C1 segment of cervical spinal cord (tissue), 14 donors: ENCODE results near the gene C13orf46.
A peak's percentile ranks its signal among the peaks of the same experiment; 100 is the strongest.

ENCODE experiments used
- DNase-seq, 14 donors: peaks; one replicate each; lab custom pipeline; 2025; lab: John Stamatoyannopoulos, UW

C13orf46 gene

DNA sequence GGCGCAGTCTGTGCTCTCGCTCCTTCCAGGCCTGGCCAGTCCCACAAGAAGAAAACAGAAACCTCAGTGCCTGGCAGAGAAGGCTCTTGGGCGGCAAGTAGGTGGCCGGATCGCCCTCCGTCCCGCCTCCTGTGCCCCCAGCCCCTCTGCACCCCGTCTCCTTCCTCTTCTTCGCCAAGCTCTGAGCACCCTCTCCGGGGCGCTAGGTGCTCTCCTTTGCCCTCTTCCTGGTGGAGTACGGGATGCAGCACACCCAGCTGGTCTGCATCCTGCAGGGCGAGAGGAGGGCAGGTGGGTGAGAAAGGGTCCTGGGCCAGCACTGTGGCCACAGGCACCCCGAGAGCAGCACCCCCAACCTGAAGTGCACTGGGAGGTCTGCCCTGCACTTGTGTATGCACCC, 17.3 kb downstream of the C13orf46 start:
- DNase-seq: no peak

DNA sequence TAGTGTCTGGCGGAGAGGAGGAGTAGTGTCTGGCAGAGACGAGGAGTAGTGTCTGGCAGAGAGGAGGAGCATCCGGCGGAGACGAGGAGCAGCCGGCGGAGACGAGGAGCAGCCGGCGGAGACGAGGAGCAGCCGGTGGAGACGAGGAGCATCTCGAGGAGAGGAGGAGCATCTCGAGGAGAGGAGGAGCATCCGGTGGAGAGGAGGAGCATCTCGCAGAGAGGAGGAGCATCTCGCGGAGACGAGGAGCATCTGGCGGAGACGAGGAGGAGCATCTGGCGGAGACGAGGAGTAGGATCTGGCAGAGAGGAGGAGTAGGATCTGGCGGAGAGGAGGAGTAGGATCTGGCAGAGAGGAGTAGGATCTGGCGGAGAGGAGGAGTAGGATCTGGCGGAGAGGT, 18.2 kb downstream of the C13orf46 start:
- no peak for DNase-seq

DNA sequence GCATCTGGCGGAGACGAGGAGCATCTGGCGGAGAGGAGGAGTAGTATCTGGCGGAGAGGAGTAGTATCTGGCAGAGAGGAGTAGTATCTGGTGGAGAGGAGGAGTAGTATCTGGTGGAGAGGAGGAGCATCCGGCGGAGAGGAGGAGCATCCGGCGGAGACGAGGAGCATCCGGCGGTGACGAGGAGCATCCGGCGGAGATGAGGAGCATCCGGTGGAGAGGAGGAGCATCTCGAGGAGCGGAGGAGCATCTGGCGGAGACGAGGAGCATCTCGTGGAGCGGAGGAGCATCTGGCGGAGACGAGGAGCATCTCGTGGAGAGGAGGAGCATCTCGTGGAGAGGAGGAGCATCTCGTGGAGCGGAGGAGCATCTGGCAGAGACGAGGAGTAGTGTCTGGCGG, 18.6 kb downstream of the C13orf46 start:
- no peak for DNase-seq

DNA sequence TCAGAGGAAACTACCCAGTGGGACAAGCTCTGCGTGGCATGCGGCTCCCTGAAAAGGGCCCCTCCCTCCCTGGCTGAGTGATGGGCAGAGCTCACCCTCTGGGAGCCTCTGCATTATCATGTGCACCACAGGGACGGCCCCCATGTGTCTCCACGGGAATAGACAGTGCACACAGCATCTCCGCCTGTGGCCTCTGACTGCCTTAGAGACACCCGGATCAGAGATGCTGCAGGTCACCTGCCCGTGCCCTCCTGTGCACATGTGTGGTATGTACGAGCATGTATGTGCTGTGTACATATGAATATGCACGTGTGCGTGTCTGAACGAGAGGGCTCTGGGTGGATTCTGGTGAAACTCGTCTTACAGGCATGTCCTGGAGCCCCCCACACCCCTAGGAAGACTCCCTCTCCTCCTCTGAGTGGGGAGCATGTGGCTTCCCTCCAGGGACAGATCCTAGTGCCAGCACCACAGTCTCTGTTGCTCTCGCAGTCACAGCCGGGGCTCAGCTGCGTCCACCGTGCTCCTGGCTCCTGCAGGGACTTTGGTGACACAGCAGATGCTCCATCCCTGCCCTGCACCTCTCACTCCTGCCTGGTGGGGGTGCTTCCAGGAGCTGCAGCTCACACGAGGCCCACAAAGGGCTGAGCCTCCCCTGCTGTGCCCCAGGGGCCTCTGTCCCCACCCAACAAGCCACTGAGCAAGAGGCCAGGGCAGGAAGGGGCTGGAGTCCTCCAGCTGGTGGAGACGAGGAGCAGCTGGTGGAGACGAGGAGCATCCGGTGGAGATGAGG, 19.6 kb downstream of the C13orf46 start:
- no peak for DNase-seq

DNA sequence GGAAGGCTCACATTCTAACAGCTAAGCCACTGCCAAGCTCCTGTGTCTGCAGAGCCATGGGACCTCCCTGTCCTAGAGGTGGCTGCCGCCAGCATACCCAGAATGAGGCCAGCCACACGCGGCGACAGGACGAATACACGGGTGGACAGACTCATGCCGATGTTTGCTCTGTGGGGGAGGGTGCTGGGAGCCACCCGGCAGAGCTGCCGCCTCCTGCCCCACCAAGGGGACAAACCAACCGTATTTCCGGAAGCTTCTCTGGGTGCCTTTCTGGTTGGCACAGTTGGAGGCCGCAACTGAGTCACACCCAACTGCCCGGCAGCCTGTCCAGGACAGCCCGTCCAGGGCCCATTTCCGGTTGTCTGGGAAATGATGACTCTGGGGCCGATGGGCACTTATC, 20.3 kb downstream of the C13orf46 start:
- DNase-seq: no peak

DNA sequence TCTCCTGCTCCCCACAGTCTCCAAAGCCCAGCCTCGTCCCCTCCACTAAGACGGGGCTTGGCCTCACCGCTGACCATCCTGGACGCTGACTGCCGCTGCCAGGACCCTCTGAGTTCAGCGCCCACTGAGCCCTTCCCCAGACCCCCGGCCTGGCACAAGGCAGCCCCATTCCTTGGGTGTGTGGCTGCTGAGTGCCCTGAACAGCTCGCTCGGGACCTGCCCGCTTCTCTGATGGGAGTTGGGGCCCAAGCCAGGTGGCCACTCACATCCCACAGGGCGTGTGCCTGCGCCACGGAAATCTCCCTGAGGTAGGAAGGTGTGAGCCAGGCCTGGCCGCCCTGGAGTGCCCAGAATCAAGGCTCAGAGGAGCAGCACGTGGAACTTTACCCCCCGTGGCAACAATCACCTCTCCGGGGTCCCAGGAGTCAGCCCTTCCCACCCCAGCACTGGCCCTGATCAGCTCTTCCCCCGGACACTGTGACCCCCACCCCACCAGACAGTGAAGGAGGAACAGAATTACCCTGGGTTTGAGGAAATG, 20.8 kb downstream of the C13orf46 start:
- no peak for DNase-seq

DNA sequence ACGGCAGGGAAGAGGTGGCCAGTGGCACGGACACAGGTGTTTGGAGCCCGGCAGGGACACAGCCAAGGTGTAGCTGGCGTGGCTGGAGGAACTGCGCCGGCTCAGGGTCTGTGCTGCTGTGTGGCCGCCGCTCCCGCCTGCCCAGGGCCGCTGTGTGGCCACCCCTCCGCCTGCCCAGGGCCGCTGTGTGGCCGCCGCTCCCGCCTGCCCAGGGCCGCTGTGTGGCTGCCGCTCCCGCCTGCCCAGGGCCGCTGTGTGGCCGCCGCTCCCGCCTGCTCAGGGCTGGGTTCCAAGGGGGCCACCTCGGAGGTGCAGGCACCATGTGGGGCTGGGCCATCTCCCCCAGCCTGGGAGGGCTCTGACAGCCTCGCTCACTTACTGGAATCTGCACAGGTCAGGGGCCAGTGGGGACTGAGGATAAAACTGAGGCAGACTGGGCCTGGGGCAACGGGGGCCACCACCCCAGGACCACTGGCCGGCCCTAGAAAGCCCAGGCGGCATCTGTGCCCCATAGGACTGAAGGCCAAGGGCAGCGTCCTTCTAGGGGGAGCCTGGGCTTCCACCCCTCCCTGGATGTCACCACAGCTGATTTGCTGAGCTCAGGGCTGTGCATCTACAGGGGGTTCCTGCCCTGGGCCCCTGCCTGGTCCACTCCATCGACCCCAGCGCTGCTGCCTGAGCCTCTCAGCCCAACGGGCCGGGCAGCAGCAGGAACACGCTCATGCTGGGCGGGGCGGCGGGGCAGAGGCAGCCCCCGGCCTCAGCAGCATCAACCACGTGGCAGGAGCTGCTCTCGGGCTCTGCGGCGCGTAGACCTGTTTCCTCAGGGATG, 21.5 kb downstream of the C13orf46 start:
- DNase-seq: no peak

DNA sequence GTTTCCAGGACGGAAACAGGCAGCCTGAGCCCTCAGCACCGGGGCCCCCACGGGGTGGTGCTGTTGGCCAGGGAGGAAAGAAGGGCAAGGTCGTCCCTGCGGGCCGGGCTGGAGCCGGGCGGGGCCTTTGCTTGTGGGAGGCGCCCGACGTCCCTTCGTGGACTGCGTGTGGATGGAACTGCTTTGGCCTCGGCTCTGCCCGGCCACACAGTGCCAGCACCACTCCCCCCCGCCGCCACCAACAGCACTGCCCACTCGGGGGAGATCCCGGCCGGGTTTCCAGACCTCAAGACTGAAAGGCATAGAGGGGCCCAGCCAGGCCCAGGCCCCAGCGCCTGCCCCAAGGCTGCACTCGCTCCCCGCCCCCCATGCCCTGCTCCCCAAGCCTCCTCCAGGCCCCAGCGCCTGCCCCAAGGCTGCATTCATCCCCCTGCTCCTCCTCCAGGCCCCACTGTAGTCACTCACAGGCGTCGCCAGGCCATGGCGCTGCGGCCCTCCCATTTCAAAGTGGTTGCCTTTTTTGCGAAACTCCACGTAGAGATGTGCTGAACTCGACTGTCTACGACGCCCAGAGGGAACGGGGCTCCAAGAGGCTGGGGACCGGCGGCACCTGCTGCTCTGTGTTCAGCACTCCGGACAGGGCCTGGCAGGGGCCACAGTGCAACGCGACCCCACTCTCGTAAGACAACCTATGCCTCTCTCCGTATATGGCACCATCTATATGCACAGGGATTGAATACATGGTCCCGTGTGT, 22.5 kb downstream of the C13orf46 start:
- peak in 11 of 14 donors; percentile 24 to 75 (median 54) for DNase-seq

DNA sequence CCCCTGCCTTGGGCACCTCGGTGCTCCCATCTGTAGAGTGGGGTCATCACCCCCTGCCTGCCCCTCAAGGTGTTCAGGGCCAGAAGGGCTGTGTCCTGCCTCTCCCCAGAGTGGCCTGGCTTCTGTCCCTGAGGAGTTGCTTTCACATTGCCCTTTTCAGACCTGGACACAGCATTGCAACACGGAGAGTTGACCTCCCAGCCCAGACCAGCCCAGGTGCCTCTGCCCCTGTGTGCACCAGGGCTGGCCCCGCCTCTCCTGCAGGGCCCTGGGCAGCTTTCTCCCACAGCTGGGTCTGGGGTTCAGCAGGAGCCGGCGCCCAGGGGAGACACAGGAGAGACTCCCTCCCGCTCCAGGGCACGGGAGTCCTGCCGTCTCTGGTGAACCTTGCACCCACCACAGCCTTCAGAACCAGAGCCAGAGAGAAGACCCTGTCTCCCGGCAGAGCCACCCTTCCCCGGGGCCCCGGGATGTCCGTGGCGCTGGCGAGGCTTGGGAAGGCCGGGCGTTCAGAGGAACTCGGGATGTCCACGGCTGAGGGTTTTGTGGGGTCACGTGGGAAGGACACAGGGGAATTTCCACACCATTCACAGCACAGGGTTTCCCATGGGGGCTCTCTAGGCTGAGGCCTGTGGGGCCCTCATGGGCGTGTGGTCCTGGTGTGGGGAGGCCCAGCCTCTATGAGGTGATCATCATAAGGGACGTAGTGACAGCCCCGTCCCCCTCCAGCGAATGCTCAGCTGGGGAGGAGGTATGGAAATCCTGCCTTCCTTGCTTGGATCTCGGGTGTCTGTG, 23.2 kb downstream of the C13orf46 start:
- no peak for DNase-seq

DNA sequence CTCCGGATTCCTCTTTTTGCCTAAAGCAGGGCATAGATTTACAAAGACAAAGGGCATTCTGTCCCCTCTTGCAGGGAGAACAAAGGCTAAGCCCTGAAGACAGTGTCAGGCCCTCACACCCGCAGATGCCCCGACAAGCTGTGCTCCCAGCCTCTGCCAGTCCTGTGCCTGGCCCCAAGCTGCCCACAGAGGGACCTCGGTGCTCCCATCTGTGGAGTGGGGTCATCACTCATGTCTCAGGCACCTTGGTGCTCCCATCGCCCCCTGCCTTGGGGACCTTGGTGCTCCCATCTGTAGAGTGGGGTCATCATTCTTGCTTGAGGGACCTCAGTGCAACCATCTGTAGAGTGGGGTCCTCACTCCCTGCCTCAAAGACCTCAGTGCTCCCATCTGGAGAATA, 24.3 kb downstream of the C13orf46 start:
- no peak for DNase-seq

DNA sequence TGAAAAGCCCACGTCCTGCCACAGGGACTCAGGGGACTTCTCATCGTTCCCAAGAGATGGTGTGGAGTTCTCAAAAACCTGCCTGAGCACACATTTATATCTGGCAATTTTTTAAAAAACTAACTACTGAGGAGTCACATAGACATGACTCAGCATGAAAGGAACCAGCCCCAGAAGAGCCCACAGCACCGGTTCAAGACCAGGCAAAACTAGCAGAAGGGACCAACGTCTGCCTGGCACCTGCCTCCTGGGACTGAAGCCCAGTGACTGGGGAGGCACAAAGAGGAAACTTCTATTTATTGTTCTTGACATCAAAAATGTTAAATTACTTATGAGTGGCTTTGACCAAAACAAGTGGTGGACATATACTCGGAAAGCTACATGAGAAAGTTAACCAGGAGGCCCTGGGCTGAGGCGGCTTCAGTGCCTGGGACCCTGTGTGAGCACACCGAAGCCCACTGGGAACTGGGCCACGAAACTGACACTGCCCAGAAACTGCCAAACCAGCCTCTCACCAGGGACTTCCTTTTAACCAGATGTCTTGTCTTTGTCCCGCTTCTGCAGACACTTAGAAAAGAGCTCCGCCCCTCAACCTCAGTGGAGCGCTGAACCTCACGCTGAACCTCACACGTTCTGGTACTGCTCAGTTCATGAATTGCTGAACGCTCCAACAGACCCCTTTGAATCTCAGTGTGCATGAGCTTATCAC, 25.7 kb downstream of the C13orf46 start:
- DNase-seq: no peak

DNA sequence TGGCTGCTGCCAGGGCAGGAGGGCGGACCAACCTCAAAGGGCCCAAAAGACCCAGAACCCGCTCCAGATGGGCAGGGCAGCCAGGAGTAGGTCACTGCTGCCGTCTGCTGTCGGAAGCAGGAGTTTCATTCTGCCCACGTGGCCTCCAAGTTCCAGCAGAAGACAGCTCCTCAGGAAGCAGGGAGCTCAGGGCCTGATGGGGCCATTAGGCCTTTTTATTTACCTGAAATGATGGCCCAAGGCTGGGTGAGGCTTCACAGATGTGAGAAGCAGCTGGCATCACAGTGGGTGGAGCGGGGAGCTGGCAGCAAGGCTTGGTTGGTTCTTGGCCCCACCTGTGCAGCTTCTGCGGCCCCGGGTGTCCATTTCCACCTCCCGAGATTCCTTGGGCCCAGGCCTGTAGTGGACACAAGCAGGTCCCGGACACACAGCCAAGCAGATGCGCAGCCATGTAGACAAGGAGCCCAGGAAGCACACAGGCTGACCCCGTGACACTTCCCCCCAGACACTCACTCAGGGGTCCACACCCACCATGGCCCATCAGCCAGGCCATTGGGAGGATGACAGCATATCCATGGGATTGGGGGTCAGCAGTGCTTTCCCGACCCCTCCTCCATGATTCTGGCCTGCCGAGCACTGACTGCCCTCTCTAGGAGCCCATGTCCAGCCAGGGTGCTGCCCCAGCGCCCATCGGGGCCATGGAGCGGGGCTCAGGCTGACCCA, 26.4 kb downstream of the C13orf46 start:
- peak in 7 of 14 donors; percentile 11 to 44 (median 33) for DNase-seq

DNA sequence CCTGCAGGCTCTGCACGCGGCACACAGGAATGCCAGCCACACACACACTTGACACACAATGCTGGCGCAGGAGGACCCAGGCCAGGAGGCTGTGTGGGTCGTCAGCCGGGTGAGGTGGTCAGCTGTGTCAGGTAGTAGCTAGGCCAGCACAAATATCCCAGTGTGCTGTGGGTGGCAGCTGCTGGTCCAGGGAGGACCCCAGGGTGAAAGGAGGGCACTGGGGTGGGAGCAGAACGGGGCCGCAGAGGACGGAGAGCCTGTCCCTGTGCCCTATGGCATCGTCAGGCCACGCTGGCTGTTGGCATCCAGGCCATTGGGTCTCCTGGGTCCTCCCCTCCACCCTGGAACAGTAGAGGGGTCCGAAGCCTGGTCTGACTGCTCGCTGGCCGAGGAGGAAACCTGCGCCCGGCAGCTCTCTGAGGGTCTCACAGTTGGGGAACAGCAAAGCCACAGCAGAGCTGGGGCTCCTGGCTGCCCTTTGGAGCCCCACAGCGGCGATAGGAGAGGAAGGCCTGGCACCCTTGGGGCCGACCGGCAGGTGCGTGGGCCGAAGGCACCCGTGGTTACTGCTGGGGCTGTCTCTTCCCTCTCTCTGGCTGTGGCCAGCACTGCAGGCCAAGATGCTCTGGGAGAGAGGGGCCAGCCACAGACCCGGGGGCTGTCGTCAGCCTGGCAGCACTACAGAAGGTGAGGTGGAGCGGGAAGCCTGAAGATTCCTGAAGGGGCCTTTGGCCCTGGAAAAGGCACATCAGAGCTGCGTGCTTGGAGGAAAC, 27.3 kb downstream of the C13orf46 start:
- no peak for DNase-seq

DNA sequence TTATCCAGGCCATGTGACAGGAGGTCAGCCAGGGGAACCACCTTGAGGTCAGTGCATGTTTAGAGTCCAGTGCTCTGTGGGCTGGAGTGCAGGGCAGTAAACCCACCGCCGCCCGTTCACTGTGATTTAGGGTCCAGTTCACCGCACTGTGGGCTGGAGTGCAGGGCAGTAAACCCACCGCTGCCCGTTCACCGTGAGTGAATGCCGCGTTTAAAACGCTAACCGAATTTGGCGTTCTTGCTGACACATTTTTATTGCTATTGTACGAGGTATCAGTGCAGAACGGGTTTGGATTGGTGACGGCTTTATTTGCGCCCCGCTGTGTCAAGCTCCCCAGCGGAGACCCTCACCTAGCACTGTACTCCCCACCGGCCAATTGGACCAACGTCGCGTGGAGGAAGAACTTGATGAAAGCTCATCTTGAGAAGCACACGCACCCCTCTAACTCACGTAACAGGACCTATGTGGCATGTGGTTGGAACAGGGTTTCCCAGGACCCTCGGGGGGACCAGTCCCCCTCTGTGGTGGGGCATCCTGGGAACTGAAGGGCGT, 27.9 kb downstream of the C13orf46 start:
- no peak for DNase-seq

DNA sequence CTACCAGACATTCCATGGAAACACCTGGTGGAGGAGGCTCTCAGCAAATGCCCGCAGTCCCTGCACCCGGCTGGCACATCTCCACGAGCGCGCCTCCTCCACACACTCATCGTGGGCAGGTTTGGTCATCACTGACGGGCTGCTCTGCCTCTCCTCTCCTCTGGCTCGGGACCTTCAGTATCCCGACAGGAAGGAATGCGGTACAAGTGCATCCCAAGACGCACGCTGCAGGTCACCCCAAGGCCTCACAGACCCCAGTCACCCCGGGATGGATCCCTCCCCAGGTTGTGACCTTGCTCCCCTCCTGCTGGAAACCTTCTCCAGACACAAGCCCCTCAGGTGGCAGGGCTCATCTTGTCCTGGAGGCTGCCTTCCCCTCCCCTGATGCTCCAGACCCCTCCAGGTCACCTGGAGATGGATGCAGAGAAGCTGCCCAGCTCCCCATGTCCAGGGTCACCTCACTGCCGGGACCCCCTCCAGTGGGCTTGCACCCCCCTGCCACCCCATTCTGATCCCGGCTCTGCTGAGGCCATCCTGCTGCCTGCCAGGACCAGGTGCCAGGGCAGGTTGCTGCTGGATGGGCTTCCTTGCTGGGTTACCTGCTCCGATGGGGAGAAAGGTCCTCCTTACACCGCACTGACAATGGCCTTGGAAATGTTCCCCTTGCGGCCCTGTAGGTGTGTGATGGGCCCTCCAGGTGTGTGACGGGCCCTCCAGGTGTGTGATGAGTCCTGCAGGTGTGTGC, 29.9 kb downstream of the C13orf46 start:
- no peak for DNase-seq

DNA sequence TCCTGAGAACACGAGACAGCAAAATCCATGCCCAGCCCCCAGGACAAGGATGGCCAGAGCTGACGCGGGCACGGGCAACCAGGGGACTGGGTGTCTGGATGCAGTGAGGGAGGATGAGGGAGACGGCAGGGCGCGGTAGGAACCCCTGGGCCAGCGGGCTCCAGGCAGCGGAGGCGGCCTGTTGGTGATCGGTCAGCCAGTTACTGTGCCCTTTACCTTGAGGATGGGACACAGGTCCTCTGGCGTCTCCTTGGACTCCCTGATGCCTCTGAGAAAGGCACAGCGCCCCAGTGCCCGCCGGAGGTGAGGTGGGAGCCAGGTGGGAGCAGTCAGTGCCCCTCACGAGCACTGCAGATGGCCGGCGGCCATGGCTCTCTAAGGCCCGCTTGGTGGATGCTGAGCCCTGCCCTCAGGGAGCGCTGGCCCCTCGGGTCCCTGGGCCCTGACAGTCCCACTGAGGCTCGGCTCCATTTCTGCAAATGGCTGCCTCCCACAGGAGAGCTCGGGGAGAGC, 31.2 kb downstream of the C13orf46 start:
- DNase-seq: no peak

DNA sequence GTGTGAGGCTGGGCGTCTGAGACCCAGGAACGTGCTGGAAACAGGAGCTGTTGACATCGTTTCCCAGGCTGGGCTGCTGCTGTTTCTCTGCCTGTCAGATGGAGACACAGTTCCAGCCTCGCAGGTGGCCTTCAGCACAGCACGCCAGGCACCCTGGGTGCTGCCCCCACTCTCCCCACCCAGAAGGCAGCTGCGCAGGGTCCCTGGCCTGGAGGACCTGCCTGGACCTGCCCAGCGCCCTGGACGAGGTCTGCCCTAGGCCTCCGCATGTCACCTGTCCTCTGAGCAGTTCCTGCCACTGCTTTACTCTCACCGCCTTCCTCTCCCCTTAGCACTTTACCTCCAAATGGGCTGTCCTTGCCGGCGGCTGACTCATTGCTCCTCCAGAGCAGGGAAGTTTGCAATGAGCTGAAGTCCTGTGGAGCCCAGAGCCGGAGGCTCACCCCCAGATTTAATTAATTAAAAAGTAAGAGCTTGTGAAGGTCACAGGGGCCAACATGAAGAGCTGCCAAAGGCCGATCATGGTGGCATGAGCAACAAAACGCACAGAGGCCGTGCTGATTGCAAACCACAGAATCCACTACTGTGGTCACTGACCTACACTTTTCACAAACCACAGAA, 32.2 kb downstream of the C13orf46 start:
- no peak for DNase-seq
